Dermis blood vessel endothelial cell (primary cell): Measurements from ENCODE around the gene WHAMM. TPM values are rescaled to one million over a fixed set of nuclear protein-coding genes. Genes with fewer than 3 reads are reported as not detected.
A peak's percentile ranks its signal among the peaks of the same experiment; 100 is the strongest.
"Not testable (repeated sequence)": the region's sequence is repeated elsewhere in the genome, so short reads cannot be mapped to it uniquely, and the experiment has no call there.

Source experiments
- DNase-seq: peaks from one replicate; pipeline ENCODE4 v3.0.0; 2010
- total RNA-seq: library from RNA; depleted of rRNA; stranded (reverse); fragments of >200 nt; gene quantifications from 2 replicates; pipeline ENCODE4 v1.2.3, GENCODE V29; 2014

WHAMM gene
- total RNA-seq, 1 donor from 2014 or later = 8.0 TPM

DNA sequence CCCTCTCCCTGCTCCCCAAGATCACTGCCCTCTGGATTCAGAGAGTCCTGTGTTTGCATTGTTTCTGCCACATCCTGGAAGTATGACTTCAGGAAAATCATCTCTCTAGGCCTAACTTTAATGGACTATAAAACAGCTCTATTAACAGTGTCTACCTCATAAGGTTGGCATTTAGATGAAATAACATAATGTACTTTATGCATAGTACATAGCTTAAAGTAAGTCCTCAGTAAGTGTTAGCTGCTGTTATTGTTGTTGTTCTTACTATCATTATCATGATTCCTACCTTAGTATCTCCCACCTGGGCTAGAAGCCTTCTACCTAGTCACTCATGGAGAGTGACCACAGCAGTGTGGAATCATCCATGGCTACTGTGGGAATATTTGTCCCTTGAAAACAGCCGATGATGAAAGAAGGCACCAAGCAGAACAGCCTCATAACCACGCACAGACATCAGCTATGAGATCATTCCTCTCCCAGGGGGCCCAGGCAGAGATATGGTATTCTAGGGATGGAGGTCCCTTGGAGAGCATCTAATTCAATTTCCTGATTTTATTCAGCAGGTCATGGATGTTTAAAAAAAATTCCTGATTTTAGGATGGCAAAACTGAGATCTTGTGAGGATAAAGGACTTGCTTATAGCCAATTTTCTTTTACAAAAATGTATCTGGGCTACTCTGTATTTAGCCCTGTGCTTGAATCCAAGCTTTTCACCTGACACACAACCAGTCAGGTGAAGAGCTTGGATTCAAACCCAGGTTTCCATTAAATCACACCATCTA lies 5.4 kb upstream of the WHAMM start:
- DNase-seq = no peak

- no peak for DNase-seq
Observed at GRCh38 chr15:82804575-82804949, 4.9 kb upstream of the WHAMM start.

GRCh38 chr15:82805994-82806406 lies 3.4 kb upstream of the WHAMM start, which contains the start of gene FSD2:
TSS of gene FSD2 (minus strand) at chr15:82806069. CDS start at chr15:82787390, 18,679 bp downstream.
- no peak for DNase-seq

DNA sequence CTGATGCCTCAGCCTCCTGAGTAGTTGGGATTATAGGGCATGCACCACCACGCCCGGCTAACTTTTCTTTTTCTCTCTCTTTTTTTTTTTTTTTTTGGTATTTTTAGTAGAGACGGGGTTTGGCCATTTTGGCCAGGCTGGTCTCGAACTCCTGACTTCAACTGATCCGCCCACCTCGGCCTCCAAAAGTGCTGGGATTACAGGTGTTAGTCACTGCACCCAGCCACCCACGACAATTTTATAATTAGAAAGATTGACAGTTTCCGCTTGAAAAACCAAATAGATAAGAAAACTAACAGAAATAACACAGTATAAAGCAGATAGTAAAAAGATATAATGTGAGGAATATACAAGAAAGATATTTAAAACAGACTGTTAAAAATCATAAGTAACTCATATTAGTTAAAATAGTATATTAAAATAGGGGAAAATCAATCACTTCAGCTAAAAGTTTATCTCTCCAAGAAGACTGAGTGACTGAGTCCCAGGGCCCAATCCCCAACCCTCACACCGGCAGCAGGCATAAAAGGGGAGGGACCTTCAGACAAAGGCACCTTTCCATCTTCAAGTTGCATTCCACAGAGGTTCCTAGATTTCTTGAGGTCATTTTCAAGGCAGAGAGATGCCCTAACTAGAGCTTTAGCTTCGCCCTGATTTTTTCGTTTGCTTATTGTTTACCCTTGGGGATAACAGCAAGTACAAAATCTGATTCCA lies 1.4 kb upstream of the WHAMM start:
- no peak for DNase-seq

GRCh38 chr15:82808634-82809041 lies 790 bp upstream of the WHAMM start:
- DNase-seq = no peak

GRCh38 chr15:82810061-82810889 lies 847 bp downstream of the WHAMM start:
- peak; percentile 57 for DNase-seq

DNA sequence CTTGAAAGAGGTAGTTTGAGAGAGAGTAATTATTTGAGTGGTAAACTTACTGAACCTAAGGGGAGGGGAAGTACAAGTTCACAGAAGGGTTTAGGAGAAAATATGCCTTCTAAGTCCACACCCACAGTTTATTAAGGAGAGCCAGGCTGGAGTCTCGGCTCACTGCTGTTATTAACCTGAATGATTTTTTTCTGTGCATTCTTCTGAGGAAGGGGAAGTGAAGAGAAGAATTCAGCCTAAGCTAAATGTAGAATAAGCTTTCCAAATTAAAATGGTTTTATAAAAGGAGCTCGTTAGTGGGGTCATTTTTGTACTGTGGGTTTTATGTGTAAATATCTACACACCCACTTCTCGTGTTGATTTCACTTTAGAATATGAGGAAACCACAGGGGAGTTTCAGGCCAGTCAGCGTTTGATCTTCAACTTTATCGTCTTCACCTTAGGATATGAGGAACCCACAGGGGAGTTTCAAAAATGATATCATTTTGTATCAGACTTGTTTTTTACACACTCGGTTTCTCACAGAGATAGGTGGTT lies 1.5 kb downstream of the WHAMM start:
- peak; percentile 32 for DNase-seq

- DNase-seq = peak; percentile 60
Observed at GRCh38 chr15:82812994-82813393, 3.6 kb downstream of the WHAMM start.

DNA sequence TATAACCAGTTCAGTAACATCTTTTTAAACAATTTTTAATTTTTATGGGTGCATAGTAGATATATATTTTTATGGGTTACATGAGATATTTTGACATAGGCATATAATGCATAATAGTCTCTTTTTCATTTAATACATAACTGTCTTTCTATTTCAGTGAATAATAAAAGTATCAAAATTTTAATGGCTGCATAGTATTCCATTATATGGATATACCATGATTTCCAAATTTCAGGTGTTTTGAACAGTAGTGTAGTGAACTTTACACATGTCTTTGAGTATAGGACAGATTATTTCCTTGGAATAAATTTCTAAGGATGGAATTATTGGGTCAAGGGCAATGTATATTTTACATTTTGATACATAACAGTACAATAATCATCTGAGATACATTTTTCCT lies 10.7 kb downstream of the WHAMM start:
- no peak for DNase-seq

DNA sequence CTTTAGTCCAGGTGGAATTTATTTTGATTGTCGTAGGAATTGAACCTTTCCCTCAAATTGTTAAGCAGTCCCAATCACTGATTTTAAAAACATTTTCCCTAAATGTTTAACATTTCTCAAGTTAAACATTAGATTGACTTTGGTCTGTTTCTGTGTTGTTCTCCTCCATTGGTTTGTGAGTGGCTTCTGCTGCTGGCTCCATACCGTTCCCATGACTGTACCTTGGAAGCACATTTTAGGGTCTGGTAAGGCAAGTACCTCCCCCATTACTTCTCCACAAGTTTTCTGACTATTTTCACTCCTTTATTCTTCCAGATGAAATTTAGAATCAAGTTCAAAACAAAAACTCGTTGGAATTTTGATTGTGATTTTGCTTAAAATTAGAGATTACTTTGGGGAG lies 12.0 kb downstream of the WHAMM start:
- not testable (repeated sequence) for DNase-seq

DNA sequence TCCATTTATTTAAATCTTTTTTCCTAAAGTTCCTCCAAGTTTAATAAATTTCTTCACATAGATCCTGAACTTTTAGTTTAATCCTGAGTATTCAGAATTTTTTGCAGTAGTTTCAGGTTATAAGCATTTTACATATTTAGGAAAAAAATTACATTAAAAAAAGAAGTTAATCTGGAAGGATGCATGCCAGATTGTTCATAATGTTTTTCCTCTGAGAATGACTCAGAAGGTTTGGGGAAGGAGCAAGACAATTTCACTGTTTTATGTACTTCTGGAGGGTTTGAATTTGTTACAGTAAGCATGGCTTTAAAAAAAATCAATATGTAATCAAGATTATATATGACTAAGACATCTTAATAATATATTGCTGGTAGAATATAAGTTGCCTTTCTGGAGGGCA lies 12.4 kb downstream of the WHAMM start:
- DNase-seq = not testable (repeated sequence)

DNA sequence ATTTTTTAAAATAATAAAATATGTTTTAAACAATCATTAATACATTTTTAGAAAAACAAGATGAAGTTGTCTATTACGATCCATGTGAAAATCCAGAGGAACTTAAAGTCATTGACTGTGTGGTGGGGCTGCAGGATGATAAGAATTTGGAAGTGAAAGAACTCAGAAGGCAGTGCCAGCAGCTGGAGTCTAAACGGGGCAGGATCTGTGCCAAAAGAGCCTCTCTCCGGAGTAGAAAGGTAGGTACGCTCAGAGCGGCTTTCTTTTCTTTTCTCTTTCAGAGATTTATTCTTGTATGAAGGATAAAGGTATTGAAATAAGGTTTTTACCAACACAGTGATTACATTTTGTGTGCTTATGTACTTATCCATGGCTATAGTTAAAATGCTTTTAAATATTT lies 13.6 kb downstream of the WHAMM start:
- DNase-seq = no peak

DNA sequence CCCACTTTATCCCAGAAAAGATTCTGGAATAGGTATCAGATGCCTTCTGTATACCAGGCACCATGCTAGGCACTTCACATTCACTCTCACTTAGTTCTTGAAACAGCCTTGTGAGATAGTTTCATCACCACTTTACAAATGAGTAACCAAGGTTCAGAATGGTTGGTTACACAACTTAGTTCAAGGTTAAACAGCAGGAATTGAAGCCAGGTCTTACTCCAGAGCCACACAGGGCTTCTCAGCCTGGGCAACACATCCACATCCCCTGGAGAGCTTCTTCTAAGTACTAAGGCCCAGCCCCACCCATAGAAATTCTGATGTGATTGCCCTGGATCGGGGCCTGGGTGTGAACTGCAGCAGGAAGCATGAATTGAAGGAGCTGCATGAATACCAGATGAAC lies 18.6 kb downstream of the WHAMM start:
- DNase-seq = no peak

GRCh38 chr15:82829234-82829633 lies 19.8 kb downstream of the WHAMM start:
- DNase-seq = no peak

GRCh38 chr15:82830427-82831173 lies 21.2 kb downstream of the WHAMM start:
- DNase-seq = no peak

DNA sequence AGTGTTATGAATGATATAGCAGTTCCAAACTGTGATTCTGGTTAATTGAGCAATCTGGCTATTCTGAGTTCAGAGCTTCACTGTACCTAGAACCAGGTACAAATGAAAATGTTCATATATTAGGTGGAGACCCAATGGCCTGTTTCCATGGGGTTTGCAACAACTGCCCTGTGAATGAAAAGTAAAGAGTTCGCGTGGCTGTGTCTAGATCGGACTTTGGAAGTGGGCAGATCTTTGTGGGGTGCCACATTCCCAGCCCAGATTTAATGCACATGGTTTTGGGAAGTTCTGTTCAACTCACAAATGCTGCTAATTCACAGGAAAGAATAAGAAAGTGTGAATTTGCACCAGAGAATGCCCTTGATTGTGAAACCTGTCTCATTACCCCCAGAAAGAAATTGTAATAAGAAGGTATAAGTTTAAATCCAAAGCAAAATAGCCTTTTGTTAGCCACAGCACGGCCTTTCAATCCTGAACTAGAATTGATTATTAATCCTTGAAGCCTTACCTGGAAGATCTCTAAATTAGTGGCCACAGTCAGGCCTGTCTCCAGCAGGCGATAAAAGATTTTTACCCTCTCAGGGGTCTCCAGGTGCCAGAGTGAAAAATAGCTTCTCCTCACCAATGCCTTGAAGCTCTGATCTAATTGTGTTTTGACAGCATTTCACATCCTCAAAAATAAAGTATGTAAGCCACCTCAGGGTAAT lies 22.6 kb downstream of the WHAMM start:
- no peak for DNase-seq

DNA sequence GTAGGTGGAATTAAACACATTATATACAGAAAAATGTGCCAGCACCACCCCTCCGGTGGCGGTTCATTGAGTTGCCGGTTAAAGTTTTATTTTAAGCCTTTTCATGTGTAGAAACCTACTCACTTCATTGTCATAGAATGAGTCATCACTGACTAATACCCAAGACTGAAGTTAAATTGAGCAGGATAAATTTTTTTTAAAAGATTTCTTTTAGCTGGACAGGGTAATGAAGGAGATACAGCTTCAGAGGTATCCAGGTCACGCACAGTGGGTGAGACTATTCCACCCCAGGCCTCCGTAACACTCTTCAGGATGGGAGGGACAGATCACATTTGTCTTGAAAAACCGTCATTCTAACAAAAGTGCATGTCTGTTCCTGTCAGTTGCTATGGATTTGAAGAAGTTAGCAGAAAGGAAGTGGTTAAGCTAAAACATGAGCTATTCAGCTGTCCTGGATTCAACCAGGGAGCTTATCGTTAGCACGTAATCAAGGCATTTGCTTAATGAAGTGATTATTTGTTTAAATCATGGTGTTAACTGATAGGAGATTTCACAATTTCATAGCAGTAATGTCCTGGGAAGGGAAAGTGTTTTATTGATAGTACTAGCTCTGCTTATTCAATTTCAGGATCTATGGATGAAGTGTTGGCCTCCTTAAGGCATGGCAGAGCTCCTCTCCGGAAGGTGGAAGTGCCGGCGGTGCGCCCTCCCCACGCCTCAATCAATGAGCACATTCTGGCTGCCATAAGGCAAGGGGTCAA lies 23.4 kb downstream of the WHAMM start:
- peak; percentile 76 for DNase-seq

- DNase-seq = no peak
Observed at GRCh38 chr15:82833362-82833682, 23.9 kb downstream of the WHAMM start.

- no peak for DNase-seq
Observed at GRCh38 chr15:82835391-82835917, 26.0 kb downstream of the WHAMM start.

- DNase-seq = no peak
Observed at GRCh38 chr15:82838096-82838735, 28.8 kb downstream of the WHAMM start.
